Activated gamma-delta T cell (primary cell): ENCODE measurements around the gene OR5M11.
"Not testable (repeated sequence)": the region's sequence is repeated elsewhere in the genome, so short reads cannot be mapped to it uniquely, and the experiment has no call there.

Source experiments
- DNase-seq: peaks from one replicate; lab custom pipeline; 2025; lab: John Stamatoyannopoulos, UW
- total RNA-seq, 2 donors: gene quantifications; one replicate each; lab custom pipeline; 2026; lab: John Stamatoyannopoulos, UW

The OR5M11 gene
- total RNA-seq, result 0 reads per million in 2 donors

DNA sequence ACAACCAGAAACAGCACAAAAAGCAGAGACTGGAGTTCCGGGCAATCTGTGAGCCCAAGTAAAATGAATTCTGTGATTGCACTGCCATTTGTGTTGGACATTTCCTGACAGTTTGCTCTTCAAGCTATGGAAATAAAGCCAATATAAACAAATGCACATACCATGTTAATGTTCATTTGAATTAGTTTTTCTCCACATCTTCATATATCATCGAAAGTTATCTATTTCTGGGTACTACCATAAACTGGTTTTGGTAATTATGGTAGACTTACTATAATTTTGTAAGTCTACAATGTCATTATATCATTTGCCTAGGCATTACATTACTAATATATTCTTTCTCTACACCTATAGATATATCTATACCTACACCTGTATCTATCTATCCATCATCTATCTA lies at the start of gene OR5M11:
Gene OR5M11, minus strand, starts transcription at position 101 of the 400 bp plus-strand sequence. Its CDS starts 0 bp downstream, at position 101.
- DNase-seq, result no peak

DNA sequence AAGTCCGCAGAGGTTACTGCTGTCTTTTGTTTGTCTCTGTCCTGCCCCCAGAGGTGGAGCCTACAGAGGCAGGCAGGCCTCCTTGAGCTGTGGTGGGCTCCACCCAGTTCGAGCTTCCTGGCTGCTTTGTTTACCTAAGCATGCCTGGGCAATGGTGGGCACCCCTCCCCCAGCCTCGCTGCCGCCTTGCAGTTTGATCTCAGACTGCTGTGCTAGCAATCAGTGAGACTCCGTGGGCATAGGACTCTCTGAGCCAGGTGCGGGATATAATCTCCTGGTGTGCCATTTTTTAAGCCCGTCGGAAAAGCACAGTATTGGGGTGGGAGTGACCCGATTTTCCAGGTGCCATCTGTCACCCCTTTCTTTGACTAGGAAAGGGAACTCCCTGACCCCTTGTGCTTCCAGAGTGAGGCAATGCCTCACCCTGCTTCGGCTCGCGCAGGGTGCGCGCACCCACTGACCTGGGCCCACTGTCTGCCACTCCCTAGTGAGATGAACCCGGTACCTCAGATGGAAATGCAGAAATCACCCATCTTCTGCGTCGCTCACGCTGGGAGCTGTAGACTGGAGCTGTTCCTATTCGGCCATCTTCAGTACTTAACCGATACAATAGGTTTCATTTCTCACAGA lies 49.1 kb upstream of the OR5M11 start:
- DNase-seq, result peak; percentile 0

DNA sequence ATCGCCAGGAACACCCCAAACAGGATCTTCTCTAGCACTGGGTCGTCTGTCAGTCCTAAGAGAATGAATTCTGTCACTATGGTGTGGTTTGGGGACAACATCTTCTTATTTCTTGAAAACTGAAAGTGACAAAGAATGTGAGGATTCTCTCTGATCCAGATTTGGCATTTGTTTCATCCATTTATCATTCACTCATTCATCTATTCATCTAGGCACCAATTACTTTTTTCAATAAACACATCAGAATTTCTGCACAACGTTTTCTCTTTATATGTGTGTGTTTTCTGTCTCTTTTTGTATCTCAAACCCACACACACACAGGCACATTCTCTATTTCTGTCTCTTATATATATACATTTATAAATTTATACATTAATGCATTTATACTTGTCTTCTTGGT lies 34.6 kb upstream of the OR5M11 start, which contains the start of gene OR5M10:
Gene OR5M10, minus strand, starts transcription at position 101 of the 400 bp plus-strand sequence. Its CDS starts 0 bp downstream, at position 101.
- DNase-seq, result no peak

DNA sequence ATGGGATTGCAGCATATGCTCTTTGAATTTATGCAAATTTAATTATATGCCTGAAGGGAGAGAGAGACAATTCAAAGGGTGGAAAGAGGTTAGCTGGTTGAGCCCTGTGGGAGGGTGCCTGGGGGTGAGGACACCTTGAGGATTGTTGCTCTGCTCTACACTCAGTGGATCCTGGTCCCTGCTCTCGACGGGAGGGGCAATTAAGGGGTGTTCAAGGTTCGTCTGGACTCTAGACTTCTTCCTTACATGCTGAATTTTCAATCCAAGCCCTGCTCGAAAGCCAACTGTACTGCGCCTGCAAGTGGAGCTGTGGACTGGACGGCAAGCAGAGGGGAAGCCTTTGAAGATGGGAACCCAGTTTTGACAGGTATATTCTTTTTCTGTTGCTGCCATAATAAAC lies 15.5 kb upstream of the OR5M11 start:
- DNase-seq, result no peak

DNA sequence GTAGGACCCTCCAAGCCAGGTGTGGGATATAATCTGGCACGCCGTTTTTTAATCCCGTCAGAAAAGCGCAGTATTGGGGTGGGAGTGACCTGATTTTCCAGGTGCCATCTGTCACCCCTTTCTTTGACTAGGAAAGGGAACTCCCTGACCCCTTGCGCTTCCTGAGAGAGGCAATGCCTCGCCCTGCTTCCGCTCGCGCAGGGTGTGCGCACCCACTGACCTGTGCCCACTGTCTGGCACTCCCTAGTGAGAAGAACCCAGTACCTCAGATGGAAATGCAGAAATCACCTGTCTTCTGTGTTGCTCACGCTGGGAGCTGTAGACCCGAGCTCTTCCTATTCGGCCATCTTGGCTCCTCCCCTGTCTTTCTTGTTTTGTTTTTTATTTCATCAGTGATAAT lies 11.6 kb upstream of the OR5M11 start:
- not testable (repeated sequence) for DNase-seq

DNA sequence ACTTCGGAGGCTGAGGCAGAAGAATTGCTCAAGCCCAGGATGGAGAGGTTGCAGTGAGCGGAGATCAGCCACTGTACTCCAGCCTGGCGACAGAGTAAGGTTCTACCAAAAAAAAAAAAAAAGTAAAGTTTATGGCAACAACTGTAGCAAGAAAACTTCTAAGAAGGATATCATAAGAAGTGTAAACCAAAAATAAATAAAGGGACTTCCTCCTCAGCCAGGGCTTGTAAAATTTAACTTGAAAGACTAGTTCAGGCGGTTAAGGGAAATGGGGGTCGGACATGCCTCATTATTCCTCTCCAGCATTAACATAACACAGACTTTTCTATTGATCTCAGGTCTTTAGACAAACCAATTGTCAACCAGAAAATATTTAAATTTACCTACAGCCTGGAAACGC lies 2.5 kb upstream of the OR5M11 start:
- no peak for DNase-seq

DNA sequence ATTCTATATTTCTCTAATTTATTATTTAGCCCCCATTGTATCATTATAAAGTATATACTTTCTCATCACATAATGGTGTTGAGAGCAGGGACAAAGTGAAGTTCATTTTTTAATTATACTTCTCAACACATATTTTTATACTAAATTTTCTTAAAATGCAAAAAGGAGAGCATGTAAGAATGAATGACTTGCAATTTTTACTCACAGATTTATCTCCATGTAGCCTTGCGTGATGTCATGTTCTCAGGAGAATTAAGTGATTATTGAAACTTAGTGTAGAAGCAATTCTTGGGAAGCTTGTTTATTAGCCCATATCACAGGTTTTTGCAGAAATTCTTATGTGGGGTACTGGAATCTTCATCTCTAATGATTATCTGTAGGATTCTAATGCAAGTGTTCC lies 682 bp upstream of the OR5M11 start:
- DNase-seq, result no peak

DNA sequence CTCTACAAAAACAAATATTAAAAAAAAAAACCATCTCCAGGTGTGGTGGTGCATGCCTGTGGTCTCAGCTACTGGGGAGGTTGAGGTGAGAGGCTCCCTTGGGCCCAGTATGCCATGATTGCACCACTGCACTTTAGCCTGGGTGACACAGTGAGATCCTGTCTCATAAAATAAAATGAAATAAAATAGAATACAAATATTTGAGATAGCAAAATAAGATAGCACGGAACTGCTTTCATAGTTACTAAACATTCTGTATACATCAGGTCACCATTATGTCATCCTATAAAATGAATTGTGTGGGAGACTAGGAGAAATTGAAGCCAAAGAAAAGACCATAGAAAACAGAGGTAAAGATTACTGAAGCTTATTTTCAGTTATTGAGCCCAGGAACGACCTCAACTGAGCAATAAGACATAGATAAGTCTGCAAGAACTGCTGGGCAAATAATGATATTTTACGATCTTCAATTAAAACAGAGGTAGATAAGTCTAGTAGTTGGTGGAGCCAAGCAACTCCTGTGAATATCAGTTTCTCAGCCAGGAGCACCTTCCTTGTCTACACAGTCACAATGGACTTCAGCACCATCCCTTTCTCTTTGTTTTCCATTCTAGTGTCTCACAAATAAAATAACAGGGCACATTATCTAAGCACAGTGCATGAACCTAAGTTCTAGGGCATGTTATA lies 9.9 kb downstream of the OR5M11 start:
- no peak for DNase-seq

DNA sequence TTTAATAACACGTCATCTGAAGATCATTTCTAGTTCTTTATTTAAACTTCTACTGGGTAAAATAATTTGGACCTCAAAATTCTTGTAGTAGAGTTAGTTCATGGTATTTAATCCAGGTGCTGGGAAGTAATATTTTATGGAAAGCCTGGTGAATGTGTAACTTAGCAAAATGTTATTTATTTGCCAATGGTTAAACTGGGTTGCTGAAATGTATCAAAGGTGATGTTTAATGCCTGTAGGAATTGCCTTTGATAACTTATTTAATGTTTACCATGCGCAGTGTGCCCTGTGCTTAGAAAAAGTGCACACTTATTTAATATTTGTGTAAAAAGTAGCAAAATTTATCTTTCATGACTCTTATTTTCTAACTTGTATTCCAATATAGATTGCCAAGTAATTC lies 11.2 kb downstream of the OR5M11 start:
- no peak for DNase-seq

DNA sequence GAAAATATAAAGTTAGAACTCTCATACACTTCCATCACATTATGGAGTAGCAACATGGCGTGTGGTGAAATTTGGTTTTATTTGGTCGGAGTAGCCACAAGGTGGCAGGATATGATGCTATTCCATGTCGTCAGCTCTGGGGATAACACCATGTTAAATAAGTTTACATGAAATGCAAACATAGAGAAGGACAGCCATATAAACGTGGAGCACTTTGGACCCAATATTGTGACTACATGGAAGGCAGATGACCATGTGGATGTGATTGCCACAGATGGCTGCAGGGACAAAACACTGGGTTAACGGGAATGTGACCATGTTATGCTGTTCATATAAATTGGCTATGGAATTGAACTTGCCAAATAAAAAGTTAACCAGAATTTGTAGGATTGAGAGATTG lies 21.0 kb downstream of the OR5M11 start:
- no peak for DNase-seq

DNA sequence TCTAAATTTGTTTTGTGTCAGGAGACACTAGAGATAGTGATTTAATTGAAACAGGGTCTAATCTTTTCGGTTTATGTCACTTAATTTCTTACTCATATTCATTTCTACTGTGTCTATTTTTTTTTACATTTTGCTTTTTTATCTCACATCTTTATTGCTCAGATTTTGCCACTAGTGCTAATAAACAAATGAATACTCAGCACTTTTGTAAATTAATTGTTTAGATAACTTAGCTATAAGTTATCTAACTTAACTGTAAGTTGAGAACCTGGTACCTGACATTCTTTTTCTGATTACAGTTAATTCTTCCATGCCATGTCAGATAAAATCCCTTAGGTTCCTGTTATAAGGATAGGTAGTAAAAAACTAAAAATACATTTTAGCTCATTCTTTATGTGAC lies 29.8 kb downstream of the OR5M11 start:
- DNase-seq, result no peak

DNA sequence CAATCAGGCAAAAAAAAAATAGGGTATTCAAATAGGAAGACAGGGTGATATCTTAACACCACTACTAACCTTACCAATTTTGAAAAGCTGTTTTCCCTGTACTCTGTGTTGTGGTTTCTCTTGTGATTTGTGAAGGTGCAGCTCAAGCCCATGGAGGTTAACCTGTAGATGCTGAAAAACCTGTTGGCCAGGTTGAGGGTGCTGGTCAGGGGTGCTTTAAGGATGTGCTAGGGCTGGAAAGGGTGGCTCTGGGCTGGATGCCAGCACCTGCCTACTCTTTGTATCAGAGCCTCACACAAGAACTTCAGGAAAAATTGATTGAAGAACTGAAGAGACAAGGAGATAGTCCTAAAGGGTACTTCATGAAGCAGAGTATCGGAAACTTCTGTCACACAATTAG lies 33.6 kb downstream of the OR5M11 start:
- DNase-seq, result no peak

DNA sequence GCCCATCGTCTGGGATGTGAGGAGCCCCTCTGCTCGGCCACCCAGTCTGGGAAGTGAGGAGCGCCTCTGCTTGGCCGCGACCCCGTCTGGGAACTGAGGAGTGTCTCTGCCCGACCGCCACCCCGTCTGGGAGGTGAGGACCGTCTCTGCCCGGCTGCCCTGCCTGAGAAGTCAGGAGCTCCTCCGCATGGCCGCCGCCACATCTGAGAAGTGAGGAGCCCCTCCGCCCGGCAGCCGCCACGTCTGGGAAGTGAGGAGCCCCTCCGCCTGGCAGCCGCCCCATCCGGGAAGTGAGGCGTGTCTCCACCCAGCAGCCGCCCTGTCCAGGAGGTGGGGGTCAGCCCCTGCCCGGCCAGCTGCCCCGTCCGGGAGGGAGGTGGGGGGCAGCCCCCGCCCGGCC lies 46.0 kb downstream of the OR5M11 start:
- DNase-seq, result peak; percentile 13

DNA sequence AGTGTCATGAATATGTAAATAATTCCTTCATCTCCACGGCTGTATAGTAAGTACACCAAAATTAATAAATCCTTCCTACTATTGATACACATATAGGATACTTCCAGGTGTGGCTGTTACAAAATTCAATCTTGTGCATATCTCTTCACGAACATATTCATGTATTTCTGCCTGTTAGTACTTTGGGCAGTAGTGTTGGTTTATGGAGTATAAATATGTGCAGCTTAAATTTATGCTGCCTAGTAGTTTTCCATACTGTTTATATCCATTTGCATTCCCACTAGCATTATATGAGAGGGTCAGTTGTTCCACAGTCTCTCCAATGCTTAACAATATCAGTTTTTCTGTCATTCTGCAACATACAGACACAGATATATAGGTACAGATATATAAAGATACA lies 47.9 kb downstream of the OR5M11 start:
- DNase-seq, result no peak
